Measurements from ENCODE around the gene CBX1.

DNA sequence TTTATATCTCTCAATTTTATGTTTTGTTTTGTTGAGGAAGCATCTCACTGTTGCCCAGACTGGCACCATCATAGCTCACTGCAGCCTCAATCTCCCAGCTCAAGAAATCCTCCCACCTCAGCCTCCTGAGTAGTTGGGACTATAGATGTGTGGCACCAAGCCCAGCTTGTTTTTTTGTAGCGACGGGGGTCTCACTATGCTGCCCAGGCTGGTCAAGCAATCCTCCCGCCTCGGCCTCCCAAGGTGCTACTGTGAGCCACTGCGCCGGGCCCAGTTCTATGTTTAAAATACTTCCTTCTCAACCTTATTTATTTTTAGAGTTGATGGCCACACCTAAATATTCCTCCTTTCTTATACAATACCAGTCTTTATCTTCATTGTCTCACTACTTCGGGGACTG is 55.0 kb downstream of the CBX1 start:
- TF ChIP-seq, protein P1, sequence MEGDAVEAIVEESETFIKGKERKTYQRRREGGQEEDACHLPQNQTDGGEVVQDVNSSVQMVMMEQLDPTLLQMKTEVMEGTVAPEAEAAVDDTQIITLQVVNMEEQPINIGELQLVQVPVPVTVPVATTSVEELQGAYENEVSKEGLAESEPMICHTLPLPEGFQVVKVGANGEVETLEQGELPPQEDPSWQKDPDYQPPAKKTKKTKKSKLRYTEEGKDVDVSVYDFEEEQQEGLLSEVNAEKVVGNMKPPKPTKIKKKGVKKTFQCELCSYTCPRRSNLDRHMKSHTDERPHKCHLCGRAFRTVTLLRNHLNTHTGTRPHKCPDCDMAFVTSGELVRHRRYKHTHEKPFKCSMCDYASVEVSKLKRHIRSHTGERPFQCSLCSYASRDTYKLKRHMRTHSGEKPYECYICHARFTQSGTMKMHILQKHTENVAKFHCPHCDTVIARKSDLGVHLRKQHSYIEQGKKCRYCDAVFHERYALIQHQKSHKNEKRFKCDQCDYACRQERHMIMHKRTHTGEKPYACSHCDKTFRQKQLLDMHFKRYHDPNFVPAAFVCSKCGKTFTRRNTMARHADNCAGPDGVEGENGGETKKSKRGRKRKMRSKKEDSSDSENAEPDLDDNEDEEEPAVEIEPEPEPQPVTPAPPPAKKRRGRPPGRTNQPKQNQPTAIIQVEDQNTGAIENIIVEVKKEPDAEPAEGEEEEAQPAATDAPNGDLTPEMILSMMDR (IDR thresholded peaks at IDR 0.05; ENCODE audit: extremely low read depth in 1 of 2, insufficient read depth in 1 of 2, low read depth in 1 of 2, low read length in 2 of 2) = no peak
- no peak for TF ChIP-seq MYC (IDR thresholded peaks at IDR 0.05; ENCODE audit: low read depth, low read length)
- no peak for TF ChIP-seq EZH2 (IDR thresholded peaks at IDR 0.05; ENCODE audit: borderline replicate concordance, low read depth, low read length, severe bottlenecking)
- no peak for TF ChIP-seq POLR2AphosphoS5 (IDR thresholded peaks at IDR 0.05; ENCODE audit: insufficient read depth, low read depth, low read length)
- TF ChIP-seq POLR2A (IDR thresholded peaks at IDR 0.05; ENCODE audit: low read depth, low read length) = no peak
- TF ChIP-seq JUN (IDR thresholded peaks at IDR 0.05; ENCODE audit: borderline replicate concordance, insufficient read depth, insufficient read length, low read depth) = no peak
- TF ChIP-seq, protein P2, sequence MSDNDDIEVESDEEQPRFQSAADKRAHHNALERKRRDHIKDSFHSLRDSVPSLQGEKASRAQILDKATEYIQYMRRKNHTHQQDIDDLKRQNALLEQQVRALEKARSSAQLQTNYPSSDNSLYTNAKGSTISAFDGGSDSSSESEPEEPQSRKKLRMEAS (IDR thresholded peaks at IDR 0.05; ENCODE audit: insufficient read depth, insufficient read length) = no peak
